ENCODE data around the gene BCL2L1.

GRCh38 chr20:31705191-31705590 is 17.5 kb downstream of the BCL2L1 start:
- TF ChIP-seq CTCF (IDR thresholded peaks at IDR 0.05; ENCODE audit: low read depth, low read length) (no peak), EZH2phosphoT487 (IDR thresholded peaks at IDR 0.05; ENCODE audit: low read depth) (no peak)

Data from OCI-LY3 (cell line).